ENCODE measurements around the gene RPL12. TPM values are rescaled to one million over a fixed set of nuclear protein-coding genes. Genes with fewer than 3 reads are reported as not detected.

RPL12 gene
- polyA plus RNA-seq, 3 donors = 2,597 to 3,737 (median 3,003) TPM

Other genes starting within 250 kb of the RPL12 start
- gene GARNL3, start 186.6 kb downstream of the RPL12 start, polyA plus RNA-seq = 1 to 10 TPM; 2.4 to 7.5 (median 3.0) TPM
- gene SLC2A8, start 54.2 kb downstream of the RPL12 start, polyA plus RNA-seq = 10 to 100 TPM in 2 of 3 donors, 1 to 10 TPM in 1; 9.7 to 16.3 (median 15.2) TPM
- gene ZNF79, start 27.0 kb downstream of the RPL12 start, polyA plus RNA-seq = 1 to 10 TPM; 1.7 to 2.5 (median 1.9) TPM
- gene LRSAM1, start 104 bp upstream of the RPL12 start, polyA plus RNA-seq = 10 to 100 TPM in 1 of 3 donors, 1 to 10 TPM in 2; 5.8 to 12.9 (median 8.3) TPM
- gene STXBP1, start 160.9 kb upstream of the RPL12 start, polyA plus RNA-seq = 10 to 100 TPM; 12.7 to 42.4 (median 34.1) TPM